GM12891 (cell line): ENCODE measurements around the gene TCP1.
"Not testable (repeated sequence)": the region's sequence is repeated elsewhere in the genome, so short reads cannot be mapped to it uniquely, and the experiment has no call there.

Experiments
- POLR2A ChIP-seq: IDR thresholded peaks from 2 replicates; pipeline ENCODE4 v1.6.1; 2011; ENCODE audit warnings: low read depth, low read length, control low read depth
- POLR2AphosphoS5 ChIP-seq: IDR thresholded peaks from 2 replicates; pipeline ENCODE4 v1.6.1; 2011; ENCODE audit warnings: low read depth, low read length, control low read depth
- POU2F2 ChIP-seq: IDR thresholded peaks from 2 replicates; pipeline ENCODE4 v1.6.1; 2011; ENCODE audit warnings: low read depth, mild to moderate bottlenecking, control low read depth, low read length, moderate library complexity
- SPI1 ChIP-seq: IDR thresholded peaks from 2 replicates; pipeline ENCODE4 v1.6.1; 2011; ENCODE audit warnings: low read depth, low read length, control low read depth
- TAF1 ChIP-seq: IDR thresholded peaks from 2 replicates; pipeline ENCODE4 v1.6.1; 2011; ENCODE audit warnings: low read depth, low read length, control low read depth

- not testable (repeated sequence) for TF ChIP-seq POLR2AphosphoS5, POLR2A, POU2F2, SPI1, TAF1
Measured at GRCh38 chr6:159794976-159795375, 5.6 kb upstream of the TCP1 start.
